ENCODE results near the gene RBBP7.

RBBP7 gene

DNA sequence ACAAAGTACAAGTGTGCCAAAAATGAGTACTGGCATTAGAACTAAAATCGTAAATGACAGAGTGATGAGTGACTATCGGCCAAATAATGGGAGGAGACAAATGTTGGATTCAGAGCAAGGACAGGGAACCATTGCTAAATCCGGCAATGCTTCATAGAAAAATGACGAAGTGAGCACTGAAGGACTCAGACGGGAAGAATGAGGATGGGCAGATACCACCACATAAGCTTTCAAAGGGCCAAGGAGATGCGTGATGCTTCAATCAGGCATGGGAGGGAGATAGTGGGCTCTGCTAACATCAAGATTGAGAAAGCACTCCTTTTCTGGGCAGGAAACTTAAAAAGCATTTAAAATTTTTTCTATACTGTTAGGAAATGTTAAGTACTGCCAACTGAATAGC, 21.6 kb downstream of the RBBP7 start:
- H3K4me3 ChIP-seq (ENCODE audit: low read length) = no peak overlapping the region
- TF ChIP-seq ZNF274 (IDR thresholded peaks at IDR 0.05; ENCODE audit: low read depth, low read length) = no peak

DNA sequence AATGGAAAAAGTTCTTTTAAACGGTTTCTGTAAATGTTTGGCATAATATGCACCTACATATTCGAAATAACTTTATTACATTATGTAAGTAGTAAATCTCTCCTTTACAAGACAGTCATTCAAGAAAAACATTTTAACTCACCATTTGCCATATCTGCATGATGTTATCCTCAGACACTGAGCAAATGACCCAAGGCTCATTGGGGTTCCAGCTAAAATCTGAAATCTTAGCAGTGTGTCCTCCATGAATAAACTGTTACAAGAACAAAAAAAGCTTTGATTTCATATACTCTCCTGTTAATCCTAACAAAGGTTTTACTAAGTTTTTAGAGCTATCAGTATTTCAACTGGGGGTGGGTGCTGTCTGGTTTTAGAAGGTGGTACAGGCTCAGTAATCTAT, 24.5 kb downstream of the RBBP7 start:
- H3K4me3 ChIP-seq (ENCODE audit: low read length) = no peak overlapping the region
- TF ChIP-seq ZNF274 (IDR thresholded peaks at IDR 0.05; ENCODE audit: low read depth, low read length) = no peak

DNA sequence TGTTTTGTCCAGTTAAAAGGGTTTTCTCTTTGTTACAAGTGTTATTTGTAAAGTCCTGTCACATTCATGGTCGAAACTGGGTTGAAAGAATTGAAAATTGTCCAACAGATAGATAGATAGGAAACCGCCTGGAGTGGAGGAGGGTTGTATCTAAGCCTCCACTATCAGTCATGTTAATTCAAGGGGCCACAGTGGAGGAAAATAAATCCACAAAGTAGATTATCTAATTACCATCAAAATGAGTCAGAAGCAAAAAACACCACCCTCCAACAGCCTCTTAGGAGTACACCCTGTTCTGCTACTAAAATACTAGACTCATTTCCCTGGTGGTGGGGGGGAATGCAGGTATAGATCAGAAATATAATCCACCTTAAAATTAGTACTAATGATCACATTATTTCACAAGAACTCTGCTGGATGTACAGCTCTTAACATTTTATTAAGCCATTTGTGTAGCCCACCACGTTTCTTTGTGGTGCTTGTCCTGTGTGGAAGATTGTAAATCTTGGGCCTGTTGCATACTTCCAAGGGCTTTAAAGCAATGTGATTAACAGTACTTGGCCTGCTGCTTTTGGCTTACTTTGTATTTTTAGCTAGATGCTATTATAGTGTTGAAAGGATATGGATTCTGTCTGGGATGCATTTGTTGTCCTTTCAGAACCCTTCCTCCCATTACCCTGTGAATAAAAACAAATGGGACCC, 26.8 kb downstream of the RBBP7 start:
- TF ChIP-seq ZNF274 (IDR thresholded peaks at IDR 0.05; ENCODE audit: low read depth, low read length) = no peak
- no peak overlapping the region for H3K4me3 ChIP-seq (ENCODE audit: low read length)

DNA sequence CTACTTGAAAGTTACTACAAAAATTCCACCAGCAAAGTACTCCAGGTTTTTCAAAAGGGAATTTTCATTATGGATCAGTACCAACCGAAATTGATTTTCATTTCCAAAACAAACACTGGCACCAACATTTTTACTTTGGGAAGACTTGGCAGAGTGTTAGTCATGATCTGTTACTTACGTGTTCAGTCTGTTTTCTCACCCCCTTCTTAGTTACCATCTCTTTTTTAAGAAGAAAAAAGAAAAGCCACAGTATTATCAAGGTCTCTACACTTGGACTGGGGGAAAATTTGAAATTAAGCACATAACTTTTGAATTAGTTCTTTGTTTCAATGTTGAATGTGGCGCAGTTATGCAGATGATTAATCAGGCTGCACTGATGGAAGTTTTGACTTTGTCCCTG, 27.5 kb downstream of the RBBP7 start:
- TF ChIP-seq ZNF274 (IDR thresholded peaks at IDR 0.05; ENCODE audit: low read depth, low read length) = no peak
- H3K4me3 ChIP-seq (ENCODE audit: low read length) = no peak overlapping the region

DNA sequence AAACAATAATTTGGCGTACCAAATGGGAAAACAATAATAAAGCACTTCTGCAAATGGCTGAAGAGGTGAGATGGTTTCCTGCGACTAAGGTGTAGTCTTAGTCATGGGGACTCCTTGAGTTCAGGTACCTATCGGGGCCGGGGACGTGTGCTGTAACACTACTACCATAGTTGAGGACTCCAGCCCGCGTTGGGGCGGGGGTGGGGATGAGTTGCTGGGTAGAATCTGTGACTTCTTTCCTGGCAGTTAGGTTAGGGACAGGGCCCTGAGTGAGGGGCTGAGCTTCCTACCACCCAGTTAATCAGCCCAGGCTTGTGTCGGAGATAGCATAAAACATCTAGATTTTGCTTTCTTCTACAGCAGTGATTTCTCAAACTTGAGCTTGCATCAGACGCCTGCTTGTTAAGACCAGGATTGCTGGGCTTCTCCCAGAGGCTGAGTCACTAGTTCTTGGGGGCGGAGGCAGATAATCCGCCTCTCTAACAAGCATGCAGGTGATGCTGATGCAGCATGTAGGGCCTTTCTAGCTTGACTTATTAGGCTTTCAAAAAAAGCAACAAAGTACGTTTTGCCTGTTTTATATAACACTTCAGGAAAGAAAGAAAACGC, 30.2 kb downstream of the RBBP7 start:
- H3K4me3 ChIP-seq (ENCODE audit: low read length) = no peak overlapping the region
- TF ChIP-seq ZNF274 (IDR thresholded peaks at IDR 0.05; ENCODE audit: low read depth, low read length) = no peak

DNA sequence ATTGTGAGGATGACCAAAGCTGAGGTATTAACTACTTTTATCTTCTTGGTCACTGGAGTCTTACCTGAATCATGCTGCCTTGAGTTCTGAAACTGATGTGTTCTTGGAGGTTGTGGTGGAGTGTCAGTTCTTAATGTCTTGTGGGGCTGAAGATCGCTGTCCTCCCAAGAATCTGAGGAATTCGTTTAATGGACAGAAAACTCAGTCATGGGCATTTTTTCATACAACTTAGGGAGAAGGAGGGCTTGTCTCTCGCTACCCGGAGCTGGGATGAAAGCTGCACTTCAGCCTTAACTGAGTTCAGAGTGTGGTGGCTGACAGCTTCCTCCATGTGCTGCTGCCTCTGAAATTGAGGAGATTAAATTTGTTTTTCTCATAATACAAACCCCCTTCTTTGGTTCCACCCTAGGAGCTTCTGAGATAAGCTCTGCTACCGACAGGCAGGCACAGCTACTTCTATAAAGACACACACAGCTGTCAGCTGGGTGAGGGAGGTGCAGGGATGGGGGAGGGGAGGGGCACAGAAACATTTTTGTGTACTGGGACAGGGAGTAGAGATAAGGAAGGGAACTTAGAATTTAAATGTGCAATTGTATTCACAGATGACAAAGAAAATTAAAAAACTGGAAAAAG, 30.8 kb downstream of the RBBP7 start:
- no peak for TF ChIP-seq ZNF274 (IDR thresholded peaks at IDR 0.05; ENCODE audit: low read depth, low read length)
- H3K4me3 ChIP-seq (ENCODE audit: low read length) = no peak overlapping the region

DNA sequence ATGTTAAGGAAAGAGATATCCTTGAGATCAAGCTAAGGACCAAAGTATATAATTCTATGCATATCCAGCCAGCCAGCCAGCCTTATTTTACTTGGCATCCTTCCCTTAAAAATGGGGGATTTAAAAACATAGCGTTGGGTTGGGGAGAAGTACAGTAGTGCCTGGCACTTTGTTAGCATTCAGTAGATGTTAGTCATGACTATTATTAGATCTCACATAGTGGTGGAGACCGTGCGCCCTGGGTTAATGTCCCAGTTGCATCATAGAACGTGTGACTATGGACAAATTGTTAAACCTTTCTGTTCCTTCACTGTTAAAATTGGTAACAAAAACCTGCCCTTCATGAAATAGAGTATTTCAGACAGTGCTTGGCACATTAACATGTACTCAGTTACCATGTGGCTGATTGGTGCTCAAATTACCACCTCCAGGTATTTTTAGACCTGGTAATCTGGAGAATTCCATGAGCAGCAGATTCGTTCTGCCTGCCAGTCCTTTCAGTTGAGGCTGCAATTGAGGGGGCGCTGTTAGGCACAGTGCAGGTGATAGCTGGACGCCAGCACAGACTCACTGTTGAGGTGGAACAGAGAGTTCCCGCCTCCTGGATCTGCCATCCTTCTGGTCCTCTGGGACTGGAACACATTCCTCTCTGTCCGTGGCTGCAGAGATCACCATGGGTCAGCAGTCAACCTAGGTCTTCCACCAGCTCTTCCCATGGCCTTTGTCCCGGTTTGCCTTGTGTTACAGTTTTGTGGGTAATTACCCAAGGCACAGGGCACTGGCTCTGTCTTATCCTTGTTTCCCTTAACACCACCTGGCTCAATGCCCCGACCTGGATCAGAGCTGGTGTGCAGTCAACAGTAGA, 31.7 kb downstream of the RBBP7 start:
- H3K4me3 ChIP-seq (ENCODE audit: low read length) = no peak overlapping the region
- no peak for TF ChIP-seq ZNF274 (IDR thresholded peaks at IDR 0.05; ENCODE audit: low read depth, low read length)

DNA sequence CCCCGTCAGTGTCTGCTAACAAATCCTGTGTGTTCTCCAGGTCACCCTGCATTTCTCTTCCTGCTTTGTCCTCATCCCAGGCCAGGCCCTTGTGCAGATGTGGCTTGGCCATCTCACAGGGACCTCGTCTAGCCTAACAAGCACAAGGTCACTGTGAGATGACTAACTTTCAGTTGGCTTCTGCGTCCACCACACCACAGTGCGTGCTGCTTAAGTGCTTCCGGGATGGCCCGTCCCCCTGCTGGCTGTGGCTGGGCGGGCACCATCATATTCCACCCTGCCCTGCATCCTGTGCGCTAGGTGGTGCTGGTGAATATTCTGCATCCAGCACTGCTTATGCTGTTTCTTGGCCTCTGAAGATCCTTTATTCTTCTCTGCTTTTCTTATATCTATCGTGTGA, 33.8 kb downstream of the RBBP7 start:
- no peak overlapping the region for H3K4me3 ChIP-seq (ENCODE audit: low read length)
- TF ChIP-seq ZNF274 (IDR thresholded peaks at IDR 0.05; ENCODE audit: low read depth, low read length) = no peak

DNA sequence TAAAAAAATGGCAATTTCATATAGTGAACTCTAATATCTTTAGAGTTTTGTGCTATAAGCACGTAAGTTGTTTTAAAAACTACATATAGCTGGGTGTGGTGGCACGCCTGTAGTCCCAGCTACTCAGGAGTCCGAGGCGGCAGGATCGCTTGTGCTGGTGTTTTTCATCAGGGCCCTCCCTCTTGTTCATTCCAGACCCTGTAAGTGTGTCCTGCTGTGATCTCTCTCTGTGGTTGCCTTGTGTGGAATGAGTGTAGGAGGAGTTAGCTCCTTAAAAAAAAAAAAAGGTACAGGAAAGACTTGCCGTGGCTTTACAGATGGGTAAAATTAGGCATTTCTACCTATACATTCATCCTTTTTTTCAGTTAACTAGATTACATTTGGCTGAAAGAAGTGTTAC, 35.4 kb downstream of the RBBP7 start:
- H3K4me3 ChIP-seq (ENCODE audit: low read length) = no peak overlapping the region
- no peak for TF ChIP-seq ZNF274 (IDR thresholded peaks at IDR 0.05; ENCODE audit: low read depth, low read length)

DNA sequence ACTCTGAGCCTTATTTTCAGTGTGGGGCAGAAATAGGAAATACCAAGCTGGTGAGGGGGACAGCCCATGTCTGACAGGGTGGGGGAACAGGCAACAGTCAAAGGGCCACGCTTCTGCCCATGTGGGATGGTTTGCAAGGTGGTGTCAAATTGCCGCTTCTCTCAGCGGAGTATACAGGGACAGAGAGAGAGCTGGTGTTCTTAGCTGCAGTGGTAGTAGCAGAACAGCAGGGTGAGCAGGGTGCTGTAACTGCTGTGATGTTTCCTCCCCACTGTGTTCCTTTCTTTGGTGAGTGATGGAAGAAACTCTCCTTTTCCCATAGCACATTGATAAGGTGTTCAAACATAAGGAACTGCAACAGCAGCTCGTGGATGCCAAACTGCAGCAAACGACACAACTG, 37.9 kb downstream of the RBBP7 start:
- no peak for TF ChIP-seq ZNF274 (IDR thresholded peaks at IDR 0.05; ENCODE audit: low read depth, low read length)
- H3K4me3 ChIP-seq (ENCODE audit: low read length) = no peak overlapping the region

DNA sequence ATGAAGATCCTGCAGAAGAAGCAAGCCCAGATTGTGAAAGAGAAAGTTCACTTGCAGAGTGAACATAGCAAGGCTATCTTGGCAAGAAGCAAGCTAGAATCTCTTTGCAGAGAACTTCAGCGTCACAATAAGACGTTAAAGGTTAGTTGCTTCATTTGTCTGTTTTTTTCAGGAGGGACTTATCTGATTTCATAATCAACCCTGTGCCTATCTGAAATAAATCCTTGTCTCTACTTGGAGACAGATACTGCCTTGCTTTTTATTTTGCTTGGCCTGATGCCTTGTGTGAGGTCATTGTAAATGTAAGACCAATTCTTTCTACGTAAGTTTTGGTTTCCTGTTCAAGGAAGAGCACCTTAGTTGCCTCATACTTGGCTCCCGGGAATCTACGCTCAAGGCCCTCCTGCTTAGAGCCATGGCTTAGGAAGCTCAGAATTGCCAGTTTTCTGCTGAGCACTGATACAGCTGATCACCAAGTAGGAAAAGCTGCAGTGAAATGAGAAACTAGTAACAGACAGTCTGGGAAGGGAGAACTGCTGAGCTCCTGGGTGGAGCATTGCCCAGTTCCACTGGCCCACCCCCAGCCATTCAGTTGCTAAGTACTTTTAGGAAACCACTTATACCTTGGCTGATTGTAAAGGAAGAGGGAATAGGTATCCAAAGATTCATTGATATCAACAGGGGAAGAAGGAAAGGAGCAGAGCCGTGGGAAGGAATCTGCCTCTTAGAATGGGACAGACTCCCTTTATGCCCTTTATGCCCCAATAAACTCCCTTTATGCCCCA, 41.8 kb downstream of the RBBP7 start:
- no peak overlapping the region for H3K4me3 ChIP-seq (ENCODE audit: low read length)
- TF ChIP-seq ZNF274 (IDR thresholded peaks at IDR 0.05; ENCODE audit: low read depth, low read length) = no peak

DNA sequence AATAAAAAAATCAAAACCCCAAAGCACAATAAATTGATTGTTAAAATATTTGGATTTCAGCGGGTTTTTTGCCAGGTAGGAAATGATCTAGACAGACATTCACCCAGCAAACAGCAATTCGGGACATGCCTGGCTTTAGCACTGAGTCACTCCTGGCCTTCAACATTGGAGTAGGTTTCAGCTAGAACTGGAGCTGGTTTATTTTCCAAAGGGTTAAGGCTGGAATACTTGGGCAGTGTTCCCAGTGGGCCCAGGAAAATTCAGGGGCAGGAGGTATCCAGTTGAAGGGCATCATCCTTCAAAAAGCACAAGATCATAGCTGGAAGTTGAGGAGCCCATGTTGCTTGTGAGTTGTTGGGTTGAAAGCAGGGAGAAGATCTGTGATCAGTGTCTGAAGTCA, 42.9 kb downstream of the RBBP7 start:
- no peak for TF ChIP-seq ZNF274 (IDR thresholded peaks at IDR 0.05; ENCODE audit: low read depth, low read length)
- H3K4me3 ChIP-seq (ENCODE audit: low read length) = no peak overlapping the region

DNA sequence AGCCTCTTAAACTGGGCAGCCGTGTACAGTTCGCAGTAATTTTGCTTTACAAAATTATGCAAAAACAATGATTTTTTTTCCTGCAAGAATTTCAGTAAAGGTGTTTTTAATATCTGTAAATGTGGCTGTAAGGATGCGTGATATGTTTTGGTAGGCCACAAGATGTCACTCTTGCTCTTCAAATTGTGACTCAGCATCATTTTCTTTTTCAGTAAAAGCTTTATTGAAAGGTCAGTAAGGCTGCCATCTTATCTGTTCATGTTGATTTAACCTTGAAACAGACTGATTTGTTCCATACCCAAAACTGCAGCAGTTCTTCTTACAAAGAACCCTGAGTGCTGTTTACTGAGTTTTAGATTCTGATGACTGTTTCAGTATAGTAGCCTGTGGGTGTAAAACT, 44.0 kb downstream of the RBBP7 start:
- H3K4me3 ChIP-seq (ENCODE audit: low read length) = no peak overlapping the region
- TF ChIP-seq ZNF274 (IDR thresholded peaks at IDR 0.05; ENCODE audit: low read depth, low read length) = no peak

Data from GM08714 (cell line).